Omental fat pad (tissue), 4 donors: ENCODE measurements around the gene GIGYF2. TPM values are rescaled to one million over a fixed set of nuclear protein-coding genes. Genes with fewer than 3 reads are reported as not detected.

Source experiments
- ATAC-seq: fragments of 150-250 bp; one replicate; pipeline ENCODE4 v1.9.1; 2016; ENCODE audit warnings: mild to moderate bottlenecking, moderate library complexity; ENCODE audit not compliant: low FRiP score
- DNase-seq: peaks from one replicate; pipeline ENCODE4 v3.0.0-alpha.2; 2019; ENCODE audit warnings: low spot score
- total RNA-seq, 4 donors: library from RNA; depleted of rRNA; stranded (reverse); fragments of >200 nt; gene quantifications; one replicate each; pipeline ENCODE4 v1.1.0, GENCODE V29; 2016
- TF ChIP-seq, protein P1 (sequence below), 3 donors: fragments of 450-650 bp; IDR thresholded peaks; one replicate each; pipeline ENCODE4 v1.5.1; 2016 to 2017; ENCODE audit warnings: antibody characterized with exemption in 3 of 3, mild to moderate bottlenecking in 3 of 3, moderate library complexity in 2 of 3

Gene GIGYF2
- total RNA-seq, 4 donors from 2014 or later = 63.9 to 80.2 (median 72.2) TPM

DNA sequence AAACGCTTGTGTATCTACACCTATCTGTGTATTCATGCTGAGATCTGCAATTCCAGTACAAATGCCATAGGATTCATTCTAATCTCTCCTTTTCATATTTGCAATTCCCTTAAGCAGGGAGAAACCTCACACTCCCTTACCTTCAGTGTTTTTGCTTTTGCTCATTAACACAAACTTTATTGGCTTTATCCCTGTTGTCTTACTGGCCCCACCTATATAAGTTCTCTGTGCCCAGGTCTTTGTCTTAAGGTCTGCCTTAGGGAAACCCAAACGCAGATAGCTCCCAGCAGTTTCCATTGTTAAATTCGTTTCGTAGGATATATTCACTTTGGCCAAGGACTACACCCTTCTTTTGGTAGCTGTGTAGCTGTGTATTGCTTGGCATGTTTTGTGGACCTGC lies 169.0 kb downstream of the GIGYF2 start:
- TF ChIP-seq, protein P1, sequence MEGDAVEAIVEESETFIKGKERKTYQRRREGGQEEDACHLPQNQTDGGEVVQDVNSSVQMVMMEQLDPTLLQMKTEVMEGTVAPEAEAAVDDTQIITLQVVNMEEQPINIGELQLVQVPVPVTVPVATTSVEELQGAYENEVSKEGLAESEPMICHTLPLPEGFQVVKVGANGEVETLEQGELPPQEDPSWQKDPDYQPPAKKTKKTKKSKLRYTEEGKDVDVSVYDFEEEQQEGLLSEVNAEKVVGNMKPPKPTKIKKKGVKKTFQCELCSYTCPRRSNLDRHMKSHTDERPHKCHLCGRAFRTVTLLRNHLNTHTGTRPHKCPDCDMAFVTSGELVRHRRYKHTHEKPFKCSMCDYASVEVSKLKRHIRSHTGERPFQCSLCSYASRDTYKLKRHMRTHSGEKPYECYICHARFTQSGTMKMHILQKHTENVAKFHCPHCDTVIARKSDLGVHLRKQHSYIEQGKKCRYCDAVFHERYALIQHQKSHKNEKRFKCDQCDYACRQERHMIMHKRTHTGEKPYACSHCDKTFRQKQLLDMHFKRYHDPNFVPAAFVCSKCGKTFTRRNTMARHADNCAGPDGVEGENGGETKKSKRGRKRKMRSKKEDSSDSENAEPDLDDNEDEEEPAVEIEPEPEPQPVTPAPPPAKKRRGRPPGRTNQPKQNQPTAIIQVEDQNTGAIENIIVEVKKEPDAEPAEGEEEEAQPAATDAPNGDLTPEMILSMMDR (IDR thresholded peaks at IDR 0.05) = no peak
- ATAC-seq = no peak
- DNase-seq = no peak

DNA sequence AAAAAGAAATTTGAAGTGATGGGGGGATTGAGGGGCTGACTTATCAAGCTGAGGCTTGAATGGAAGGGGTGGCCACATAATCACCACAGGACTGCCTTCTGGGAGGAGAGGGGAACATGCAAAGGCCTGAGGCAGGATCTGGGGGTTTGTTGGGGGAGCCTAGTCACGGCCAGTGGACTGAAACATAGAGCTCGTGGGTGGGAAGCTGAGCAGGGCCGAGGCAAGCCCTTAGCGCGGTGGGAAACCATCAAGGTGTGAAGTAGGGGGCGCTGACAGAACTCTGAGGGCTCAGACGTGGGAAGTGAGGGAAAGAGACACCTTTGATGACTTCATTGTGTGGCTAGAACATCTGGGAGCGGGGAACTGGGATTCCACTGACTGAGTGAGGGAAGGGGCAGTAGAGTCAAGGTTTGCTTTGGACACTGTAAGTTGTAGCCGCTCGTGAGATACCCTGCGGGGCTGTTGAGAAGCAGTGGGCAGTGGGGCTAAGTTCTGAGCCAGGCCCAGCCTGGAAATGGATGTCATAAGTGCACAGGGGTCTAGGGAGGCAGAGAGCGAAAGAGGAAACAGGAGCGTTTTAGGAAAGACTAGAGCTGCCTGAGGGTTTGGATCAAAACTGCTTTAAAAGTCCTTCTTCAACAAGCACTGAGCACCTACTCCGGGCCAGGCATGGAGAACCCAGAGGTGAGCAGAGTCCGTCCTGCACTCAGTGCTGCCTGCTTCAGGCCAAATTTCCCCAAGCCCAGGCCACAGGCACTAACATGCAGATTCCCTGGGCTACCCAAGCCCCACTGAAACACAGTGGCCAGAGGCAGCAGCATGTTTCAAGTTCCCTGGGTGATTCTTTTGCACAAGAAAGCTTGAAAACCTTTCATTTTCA lies 172.2 kb downstream of the GIGYF2 start:
- DNase-seq (no peak), ATAC-seq (no peak)

DNA sequence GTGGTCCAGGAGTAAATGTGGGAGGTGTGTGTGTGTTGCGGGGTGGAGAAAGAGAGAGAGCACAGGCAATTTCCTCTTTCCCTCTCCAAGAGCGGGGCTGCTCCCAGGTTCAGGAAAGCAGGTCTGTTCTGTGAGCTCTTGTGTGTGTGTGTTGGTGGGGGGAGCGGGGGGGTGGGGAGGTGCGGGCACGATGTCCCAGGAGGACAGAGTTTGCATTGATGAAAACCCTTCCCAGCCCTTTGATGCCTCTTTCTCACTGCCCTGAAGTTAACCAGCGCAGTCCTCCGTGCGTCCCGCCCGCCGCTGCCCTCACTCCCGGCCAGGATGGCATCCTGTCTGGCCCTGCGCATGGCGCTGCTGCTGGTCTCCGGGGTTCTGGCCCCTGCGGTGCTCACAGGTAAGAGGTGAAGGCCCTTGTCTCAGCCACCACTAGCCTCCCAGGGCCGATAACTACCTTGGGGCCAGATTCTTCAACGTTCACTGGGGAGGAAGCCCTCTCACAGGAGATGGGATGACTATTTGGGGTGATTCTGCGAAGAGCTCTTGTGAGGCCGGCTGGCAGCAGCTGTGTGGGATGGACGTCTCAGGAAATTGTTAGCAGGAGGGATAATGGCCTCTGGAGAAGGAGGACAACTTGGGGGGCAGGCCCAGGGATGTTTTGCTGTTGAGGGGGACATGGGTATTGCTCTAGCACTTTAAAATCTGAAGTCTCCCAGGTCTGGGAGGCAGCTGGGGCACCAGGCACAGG lies 173.1 kb downstream of the GIGYF2 start, which contains the start of gene SNORC:
SNORC (plus strand) TSS at position 247 of the 748 bp plus-strand sequence; CDS start at position 325, 78 bp downstream.
- DNase-seq (no peak), ATAC-seq (no peak)
- TF ChIP-seq, protein P1 (IDR thresholded peaks at IDR 0.05) = no peak

More for the DNA sequence above, 172.2 kb downstream of the GIGYF2 start:
- TF ChIP-seq, protein P1 (IDR thresholded peaks at IDR 0.05) = no peak

DNA sequence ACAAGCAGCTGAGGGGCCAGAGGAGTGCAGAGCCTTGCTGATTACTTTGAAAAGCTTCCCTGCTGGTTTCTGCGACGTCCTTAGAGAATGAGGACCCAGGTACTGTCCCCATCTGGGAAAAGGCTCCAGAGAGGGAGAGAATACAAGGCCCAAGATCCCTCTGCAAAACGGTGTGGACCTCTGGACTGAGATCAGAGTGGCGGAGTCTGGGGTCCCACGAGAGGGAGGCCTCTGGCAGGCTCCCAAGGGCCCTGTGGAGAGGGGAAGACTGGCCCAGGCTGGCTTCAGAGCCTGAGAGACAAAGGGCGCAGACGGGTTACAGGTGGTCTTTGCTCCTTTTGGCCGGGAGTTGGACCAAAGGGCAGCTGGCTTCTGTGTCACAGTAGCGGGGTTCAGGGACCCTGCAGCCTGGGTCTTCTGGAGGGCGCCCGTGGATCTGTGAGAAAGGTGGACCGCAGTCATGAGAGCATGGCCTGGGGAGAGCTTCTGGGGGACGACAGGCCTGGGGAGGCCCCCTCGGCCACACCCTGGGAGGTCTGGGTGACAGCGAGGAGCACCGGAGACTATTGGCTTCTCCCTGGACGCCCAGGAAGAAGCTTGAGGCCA lies 173.7 kb downstream of the GIGYF2 start:
- DNase-seq (no peak), ATAC-seq (no peak)
- TF ChIP-seq, protein P1 (IDR thresholded peaks at IDR 0.05) = no peak

DNA sequence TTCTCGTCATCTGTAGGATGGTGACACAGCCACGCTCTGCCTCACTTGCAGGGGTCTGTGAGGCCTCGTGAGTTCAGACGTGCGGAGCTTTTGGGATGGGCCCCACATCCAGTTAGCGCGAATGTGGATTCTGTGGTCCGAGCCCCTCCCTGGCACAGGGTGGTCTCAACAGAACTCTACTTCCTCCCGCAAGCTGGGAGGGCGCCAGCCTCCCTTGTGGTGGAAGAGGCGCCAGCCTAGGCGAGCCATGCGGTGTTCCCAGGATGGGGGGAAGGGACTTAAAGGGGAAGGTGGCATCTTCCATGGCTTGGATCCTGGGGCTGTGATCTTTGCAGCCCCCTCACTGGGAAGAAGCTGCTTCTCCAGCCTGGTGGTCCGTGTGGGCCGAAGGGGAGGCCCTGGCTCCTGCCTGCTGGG lies 174.3 kb downstream of the GIGYF2 start:
- TF ChIP-seq, protein P1 (IDR thresholded peaks at IDR 0.05) = no peak
- ATAC-seq (no peak), DNase-seq (no peak)

DNA sequence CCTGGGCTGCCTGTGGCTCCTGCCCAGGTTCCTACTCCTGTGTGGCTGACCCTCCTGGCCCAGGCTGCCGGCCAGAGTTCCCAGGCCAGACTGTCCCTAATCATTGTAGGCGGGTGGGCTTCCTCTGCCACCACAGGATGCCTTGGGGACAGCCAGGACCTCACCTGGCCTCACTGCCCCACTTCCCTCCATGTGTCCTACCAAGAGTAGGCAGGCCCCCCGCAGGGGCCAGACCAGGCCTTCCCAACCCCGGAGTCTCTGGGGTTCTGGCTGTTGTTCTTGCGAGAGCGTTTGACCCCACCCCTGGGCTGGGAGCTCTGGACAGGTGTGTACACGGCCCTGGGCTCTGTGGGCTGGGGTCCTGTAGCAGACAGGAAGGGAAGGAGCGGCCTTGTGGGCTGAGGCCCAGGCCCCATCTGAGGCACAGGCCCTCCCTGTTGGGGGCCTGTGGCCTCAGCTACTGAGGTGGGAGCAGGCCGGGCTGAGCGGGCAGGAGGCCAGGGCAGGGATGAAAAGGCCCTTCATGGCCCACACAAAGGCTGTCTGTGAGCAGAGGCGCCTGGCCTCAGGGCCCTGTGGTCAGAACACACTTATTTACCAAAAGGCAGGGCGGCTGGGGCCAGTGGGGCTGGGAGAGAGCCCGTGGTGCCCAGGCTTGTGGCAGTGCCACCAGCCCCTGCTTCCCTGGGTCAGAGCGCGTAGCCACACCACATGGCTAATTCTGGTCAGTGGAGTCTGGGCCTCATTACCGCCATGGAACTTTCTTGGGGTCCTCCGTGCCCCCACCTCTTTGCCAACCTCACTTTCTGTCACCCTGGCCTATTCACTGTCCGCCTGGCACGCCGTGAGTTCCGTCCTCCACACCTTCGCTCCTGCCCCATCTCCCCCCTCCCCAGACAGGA lies 175.0 kb downstream of the GIGYF2 start:
- TF ChIP-seq, protein P1 (IDR thresholded peaks at IDR 0.05) = no peak
- DNase-seq (no peak), ATAC-seq (no peak)
